ENCODE measurements around the gene SMPX.
A peak's percentile ranks its signal among the peaks of the same experiment; 100 is the strongest.
"Not testable (repeated sequence)": the region's sequence is repeated elsewhere in the genome, so short reads cannot be mapped to it uniquely, and the experiment has no call there.

Gene SMPX

GRCh38 chrX:21757960-21758359 is at the start of gene SMPX:
Gene SMPX, minus strand, starts transcription at chrX:21758116. Its CDS starts 3,826 bp downstream, at chrX:21754290.
- DNase-seq, result no peak

- DNase-seq, result peak; percentile 15
Measured at GRCh38 chrX:21806691-21807090, 48.8 kb upstream of the SMPX start.

- DNase-seq, result no peak
Measured at GRCh38 chrX:21802839-21803238, 44.9 kb upstream of the SMPX start.

GRCh38 chrX:21802054-21802670 is 44.2 kb upstream of the SMPX start:
- DNase-seq, result no peak

- peak; percentile 1 for DNase-seq
Measured at GRCh38 chrX:21800344-21800770, 42.4 kb upstream of the SMPX start.

- DNase-seq, result no peak
Measured at GRCh38 chrX:21799767-21800166, 41.9 kb upstream of the SMPX start.

- DNase-seq, result peak; percentile 75
Measured at GRCh38 chrX:21798677-21799219, 40.8 kb upstream of the SMPX start.

GRCh38 chrX:21781976-21782375 is 24.1 kb upstream of the SMPX start:
- DNase-seq, result no peak

- no peak for DNase-seq
Measured at GRCh38 chrX:21781525-21781924, 23.6 kb upstream of the SMPX start.

- no peak for DNase-seq
Measured at GRCh38 chrX:21779095-21779494, 21.2 kb upstream of the SMPX start.

GRCh38 chrX:21778236-21778635 is 20.3 kb upstream of the SMPX start:
- DNase-seq, result no peak

- DNase-seq, result not testable (repeated sequence)
Measured at GRCh38 chrX:21775128-21775527, 17.2 kb upstream of the SMPX start.

GRCh38 chrX:21773036-21773435 is 15.1 kb upstream of the SMPX start:
- DNase-seq, result not testable (repeated sequence)

- no peak for DNase-seq
Measured at GRCh38 chrX:21770631-21771321, 12.9 kb upstream of the SMPX start.

- no peak for DNase-seq
Measured at GRCh38 chrX:21766101-21766500, 8.2 kb upstream of the SMPX start.

GRCh38 chrX:21764008-21764407 is 6.1 kb upstream of the SMPX start:
- no peak for DNase-seq

- no peak for DNase-seq
Measured at GRCh38 chrX:21758488-21758887, 572 bp upstream of the SMPX start.

- no peak for DNase-seq
Measured at GRCh38 chrX:21756785-21757529, 959 bp downstream of the SMPX start.

GRCh38 chrX:21749924-21750323 is 8.0 kb downstream of the SMPX start:
- no peak for DNase-seq

GRCh38 chrX:21748235-21748634 is 9.7 kb downstream of the SMPX start:
- no peak for DNase-seq

GRCh38 chrX:21747558-21747957 is 10.4 kb downstream of the SMPX start:
- DNase-seq, result no peak

- no peak for DNase-seq
Measured at GRCh38 chrX:21745756-21746155, 12.2 kb downstream of the SMPX start.

GRCh38 chrX:21744721-21745120 is 13.2 kb downstream of the SMPX start:
- no peak for DNase-seq

- DNase-seq, result no peak
Measured at GRCh38 chrX:21744060-21744459, 13.9 kb downstream of the SMPX start.
